Measurements from ENCODE around the gene LBH.

- TF ChIP-seq POLR2A (IDR thresholded peaks at IDR 0.05), result no peak
- TF ChIP-seq CTCF (IDR thresholded peaks at IDR 0.05), result no peak
- TF ChIP-seq EP300 (IDR thresholded peaks at IDR 0.05), result no peak
Measured at GRCh38 chr2:30216157-30216556, 15.2 kb upstream of the LBH start.

Data from sigmoid colon (tissue), 4 donors.